NCI-H524 treated with DMSO at 0.1 percent for 48 hours (cell line): ENCODE results near the gene TROAP.

Source experiments
- DNase-seq: peaks from one replicate; lab custom pipeline; 2025; lab: John Stamatoyannopoulos, UW

TROAP gene

GRCh38 chr12:49342066-49342913 is 19.2 kb downstream of the TROAP start:
- DNase-seq = peak; percentile 74

GRCh38 chr12:49342914-49343731 is 20.1 kb downstream of the TROAP start:
- no peak for DNase-seq

DNA sequence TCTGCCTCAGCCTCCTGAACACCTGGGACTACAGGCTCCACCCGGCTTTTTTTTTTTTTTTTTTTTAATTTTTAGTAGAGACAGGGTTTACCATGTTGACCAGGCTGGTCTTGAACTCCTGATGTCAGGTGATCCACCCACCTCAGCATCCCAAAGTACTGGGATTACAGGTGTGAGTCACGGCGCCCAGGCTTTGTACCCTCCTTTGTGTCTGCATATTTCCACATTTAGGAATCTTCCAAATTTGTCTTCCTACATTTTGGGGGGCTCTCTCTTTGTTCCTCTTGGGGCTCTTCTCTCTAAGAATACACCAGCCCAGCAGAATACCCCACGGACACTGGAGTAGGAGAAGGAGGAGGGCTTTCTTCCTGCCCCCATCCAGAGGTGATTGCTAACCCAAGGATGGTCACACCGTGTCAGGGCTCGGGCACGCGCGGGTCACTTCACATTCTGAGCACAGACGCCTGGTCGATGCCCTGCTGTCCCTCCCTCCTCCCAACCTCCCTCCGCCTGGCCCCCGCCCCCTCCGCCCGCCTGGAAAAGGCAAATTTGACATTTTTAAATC is 21.5 kb downstream of the TROAP start:
- DNase-seq = no peak

GRCh38 chr12:49345051-49345824 is 22.2 kb downstream of the TROAP start:
- no peak for DNase-seq

DNA sequence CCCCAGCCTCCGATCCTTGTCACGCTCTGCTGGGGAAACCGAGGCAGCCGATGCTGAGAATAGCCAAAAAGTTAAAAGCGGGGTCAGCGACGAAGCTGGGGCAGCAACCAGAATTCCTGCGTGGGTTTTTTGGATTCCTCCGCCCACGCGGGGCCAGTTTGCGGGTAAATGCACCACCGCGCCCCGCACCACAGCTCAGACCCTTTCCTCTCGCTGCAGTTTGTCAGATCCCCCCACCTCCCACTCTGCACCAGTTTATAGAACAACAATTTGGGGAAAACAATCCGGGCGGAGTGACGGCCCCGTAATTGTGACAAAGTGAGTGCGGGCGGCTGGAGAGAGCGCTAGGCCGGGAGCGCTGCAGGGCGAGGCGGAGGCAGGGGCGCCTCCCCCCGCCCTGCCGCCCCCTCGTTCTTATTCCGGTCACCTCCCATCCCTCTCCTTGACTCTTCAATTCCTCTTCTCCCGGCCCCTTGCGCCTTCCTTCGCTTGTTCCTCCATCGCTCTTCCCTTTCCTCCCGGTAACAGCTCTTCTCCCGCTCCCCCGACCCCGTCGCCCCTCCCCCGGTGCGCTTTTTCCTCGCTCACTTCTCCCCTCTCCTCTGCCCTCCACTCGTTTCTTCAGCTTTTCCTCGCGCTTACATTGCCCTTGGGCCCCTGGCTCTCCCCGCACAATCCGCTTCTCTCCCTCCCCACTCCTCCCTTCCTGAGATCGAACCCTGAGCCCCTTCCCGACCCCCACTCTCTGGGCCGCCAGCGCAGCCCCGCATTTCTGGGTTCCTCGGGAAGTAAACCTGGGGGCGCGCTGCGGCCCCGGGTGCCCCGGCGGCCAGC is 23.0 kb downstream of the TROAP start:
- DNase-seq = no peak

DNA sequence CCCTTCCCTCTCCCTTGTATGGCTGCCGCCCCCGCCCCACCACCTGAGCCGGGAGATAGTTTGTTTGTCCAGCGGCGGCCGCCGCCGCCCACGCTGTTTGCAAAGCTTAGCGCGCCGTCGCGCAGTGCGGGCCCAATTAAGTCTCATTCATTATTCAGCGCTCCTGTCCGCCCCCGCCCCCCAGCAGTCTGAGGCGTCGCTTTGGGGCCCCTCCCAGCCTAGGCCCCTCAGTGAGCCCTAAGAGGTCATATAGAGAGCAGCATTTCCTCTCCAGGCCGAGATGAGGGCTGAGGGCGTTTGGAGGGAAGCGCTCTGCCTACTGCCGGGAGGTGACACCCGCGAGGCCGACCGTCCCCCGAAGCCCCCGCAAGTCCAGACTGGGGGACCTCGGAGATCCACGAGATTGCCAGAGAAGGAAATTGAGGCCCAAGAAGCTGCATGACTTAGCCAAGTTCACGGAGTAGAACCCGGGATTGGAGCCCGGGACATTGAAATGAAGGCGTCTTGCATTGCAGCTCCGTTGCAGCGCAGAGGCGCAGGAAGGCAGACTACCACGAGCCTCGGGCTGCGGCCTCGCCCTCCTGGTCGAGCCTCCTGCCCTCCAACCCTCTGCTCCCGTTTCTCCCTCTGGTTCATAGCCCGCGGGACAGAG is 23.7 kb downstream of the TROAP start, which contains the start of gene DNAJC22:
DNAJC22 (plus strand) TSS at position 230 of the 652 bp plus-strand sequence. CDS start 1,985 bp downstream, outside the sequence.
- no peak for DNase-seq

- DNase-seq = no peak
Measured at GRCh38 chr12:49347311-49348193, 24.5 kb downstream of the TROAP start.

DNA sequence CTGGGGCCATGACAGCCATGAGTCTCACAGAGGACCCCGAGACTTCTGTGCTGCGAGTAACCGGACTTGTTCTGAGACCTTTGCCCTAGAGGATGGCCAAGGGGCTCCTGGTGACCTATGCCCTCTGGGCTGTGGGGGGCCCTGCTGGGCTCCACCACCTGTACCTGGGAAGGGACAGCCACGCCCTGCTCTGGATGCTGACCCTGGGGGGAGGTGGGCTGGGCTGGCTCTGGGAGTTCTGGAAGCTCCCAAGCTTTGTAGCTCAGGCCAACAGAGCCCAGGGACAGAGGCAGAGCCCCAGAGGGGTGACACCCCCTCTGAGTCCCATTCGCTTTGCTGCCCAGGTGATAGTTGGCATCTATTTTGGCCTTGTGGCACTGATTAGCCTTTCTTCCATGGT is 25.7 kb downstream of the TROAP start:
- DNase-seq = no peak

DNA sequence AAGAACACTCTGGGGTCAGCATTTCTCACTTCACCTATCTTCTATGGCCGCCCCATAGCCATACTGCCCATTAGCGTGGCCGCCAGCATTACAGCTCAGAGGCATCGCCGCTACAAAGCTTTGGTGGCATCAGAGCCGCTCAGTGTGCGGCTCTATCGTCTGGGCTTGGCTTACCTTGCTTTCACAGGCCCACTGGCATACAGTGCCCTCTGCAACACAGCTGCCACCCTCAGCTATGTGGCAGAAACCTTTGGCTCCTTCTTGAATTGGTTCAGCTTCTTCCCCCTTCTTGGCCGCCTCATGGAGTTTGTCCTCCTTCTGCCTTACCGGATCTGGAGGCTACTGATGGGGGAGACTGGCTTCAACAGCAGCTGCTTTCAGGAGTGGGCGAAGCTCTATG is 26.2 kb downstream of the TROAP start:
- DNase-seq = no peak

DNA sequence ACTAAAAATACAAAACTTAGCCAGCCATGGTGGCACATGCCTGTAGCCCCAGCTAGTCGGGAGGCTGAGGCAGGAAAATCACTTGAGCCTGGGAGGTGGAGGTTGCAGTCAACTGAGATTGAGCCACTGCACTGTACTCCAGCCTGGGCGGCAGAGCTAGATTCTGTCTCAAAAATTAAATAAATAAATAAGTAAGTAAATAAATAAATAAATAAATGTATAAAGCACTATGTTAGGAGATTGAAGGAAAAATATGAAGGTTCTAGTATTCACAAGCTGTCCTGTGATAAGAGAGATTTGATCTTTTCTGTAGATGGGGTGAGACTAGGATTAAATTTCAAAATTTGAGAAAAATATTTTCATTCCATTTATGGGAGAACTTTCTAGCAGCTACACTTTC is 29.3 kb downstream of the TROAP start:
- no peak for DNase-seq

DNA sequence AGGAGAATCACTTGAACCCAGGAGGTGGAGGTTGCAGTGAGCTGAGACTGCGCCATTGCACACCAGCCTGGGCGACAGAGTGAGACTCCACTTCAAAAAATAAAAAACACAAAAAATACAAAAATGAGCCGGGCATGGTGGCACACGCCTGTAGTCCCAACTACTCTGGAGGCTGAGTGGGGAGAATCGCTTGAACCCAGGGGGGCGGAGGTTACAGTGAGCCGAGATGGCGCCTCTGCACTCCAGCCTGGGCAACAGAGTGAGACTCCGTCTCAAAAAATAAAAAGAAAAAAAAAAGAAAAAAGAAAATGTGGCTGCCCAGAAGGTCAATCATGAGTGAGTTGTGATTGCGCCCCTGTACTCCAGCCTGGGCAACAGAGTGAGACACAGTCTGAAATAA is 32.9 kb downstream of the TROAP start:
- no peak for DNase-seq

GRCh38 chr12:49357103-49357678 is 34.1 kb downstream of the TROAP start:
- no peak for DNase-seq

DNA sequence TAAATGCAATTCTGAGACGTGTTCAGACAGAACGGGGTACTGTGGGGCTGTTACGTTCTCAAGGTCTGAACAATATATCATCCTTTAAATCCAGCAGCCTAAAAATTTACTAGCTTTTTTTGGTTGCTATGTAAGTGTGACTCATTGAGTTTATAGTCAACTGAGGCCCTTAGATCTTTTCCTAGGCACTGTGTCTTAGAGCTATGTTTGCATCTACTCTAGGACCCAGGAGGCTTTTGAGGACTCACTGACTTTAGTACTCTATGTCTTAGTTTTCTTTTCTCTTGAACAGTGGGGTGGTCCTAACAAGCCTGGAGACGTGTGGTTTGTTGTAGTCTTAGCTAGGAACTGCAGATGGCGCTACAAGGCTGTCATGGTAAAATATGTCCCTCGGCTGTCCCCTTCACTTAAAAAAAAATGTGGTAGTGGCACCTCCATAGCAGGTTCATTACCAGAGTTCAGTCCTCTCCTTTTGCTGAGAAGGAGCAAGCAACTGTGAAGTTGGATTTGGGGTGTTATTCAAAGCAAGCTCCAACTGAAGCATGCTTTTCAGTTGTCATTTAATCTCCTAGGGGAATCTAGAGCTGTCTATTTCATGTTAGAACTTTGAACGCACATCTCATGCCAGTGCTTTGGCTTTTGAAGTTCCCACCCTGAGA is 35.6 kb downstream of the TROAP start:
- peak; percentile 55 for DNase-seq

DNA sequence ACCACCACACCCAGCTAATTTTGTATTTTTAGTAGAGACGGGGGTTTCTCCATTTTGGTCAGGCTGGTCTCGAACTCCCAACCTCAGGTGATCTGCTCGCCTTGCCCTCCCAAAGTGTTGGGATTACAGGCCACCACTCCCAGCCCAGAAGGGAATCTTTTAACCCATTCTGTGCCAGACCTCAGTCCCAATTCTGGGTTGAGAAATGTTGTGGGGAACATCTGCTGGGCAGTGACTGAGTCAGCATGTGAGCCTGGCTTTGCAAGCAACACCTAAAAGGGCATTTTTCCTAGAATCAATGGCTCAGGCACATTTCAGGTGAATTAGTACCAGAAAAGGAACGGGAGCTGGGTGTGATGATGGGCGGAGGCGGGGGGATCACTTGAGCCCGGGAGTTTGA is 36.6 kb downstream of the TROAP start:
- DNase-seq = no peak

- DNase-seq = no peak
Measured at GRCh38 chr12:49362077-49362476, 39.0 kb downstream of the TROAP start.

- DNase-seq = no peak
Measured at GRCh38 chr12:49364989-49365388, 41.9 kb downstream of the TROAP start.

- DNase-seq = no peak
Measured at GRCh38 chr12:49365542-49365941, 42.5 kb downstream of the TROAP start.

GRCh38 chr12:49366096-49366651 is 43.1 kb downstream of the TROAP start:
- no peak for DNase-seq
